ENCODE measurements around the gene VAMP5.

VAMP5 gene

GRCh38 chr2:85628658-85629057 lies 44.4 kb downstream of the VAMP5 start:
- no peak for DNase-seq (ENCODE audit: low read depth in 1 of 2, low spot score in 1 of 2)

DNA sequence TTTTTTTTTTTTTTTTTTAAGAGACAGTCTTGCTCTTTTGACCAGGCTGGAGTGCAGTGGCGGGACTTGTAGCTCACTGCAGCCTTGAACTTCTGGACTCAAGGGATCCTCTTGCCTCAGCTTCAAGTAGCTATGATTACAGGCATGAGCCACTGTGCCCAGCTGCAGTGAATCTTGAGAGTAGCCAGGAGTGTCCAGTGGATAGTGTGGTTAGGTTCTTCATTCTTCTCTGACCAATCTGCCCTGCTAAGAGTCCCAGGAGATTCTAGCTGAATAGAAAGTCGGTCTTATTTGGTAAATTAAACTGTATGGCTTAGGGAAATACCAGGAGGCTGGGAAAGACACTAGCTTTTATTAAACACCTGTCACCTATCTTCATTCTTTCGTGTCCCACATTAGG lies 47.1 kb downstream of the VAMP5 start:
- DNase-seq (ENCODE audit: low read depth in 1 of 2, low spot score in 1 of 2): no peak

GRCh38 chr2:85635011-85635410 lies 50.8 kb downstream of the VAMP5 start:
- DNase-seq (ENCODE audit: low read depth in 1 of 2, low spot score in 1 of 2): no peak

DNA sequence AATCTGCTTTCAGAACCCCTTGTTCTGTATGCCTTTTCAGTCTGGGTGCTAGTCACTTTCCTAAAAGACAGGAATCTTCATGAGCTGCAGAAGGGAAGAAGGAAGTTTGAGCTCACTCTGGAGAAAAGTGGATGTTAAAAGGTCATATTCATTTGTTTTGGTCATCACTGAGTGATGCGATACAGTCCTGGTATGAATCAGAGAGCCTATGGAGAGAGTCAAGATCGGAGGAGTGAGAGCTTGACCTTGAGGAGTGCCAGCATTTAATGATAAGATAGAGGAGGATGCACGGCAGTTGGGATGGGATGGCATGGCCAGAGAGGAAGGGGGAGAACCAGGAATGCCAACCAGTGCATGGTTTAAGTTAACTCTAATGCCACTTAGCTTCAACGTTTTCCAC lies 51.4 kb downstream of the VAMP5 start:
- no peak for DNase-seq (ENCODE audit: low read depth in 1 of 2, low spot score in 1 of 2)

DNA sequence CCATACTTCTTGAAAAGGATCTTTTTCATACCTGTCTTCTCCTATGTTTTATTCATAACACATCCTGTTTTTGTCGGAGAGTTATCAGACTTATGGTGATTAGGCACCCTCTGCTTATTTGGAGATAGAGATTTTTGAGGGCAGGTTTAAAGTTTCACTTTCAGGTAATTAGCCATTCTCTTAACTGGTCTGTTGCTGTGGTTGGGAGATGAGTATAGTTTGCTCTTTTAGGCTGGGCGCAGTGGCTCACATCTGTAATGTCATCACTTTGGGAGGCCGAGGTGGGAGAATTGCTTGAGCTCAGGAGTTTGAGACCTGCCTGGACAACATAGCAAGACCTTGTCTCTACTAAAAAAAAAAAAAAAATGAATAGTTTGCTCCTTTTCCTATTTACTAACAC lies 58.5 kb downstream of the VAMP5 start:
- no peak for DNase-seq (ENCODE audit: low read depth in 1 of 2, low spot score in 1 of 2)

All from stimulated activated CD4-positive, alpha-beta T cell treated with anti-CD3 and anti-CD28 coated beads, Interleukin-15, amount 100 ng/mL, for 1 hour (primary cell).